Activated B cell treated with CpG ODN at 0.5 μM for 24 hours (primary cell): ENCODE results near the gene XIRP2. TPM values are rescaled to one million over a fixed set of nuclear protein-coding genes. Genes with fewer than 3 reads are reported as not detected.

Experiments used
- ATAC-seq: fragments of 200-7000 bp; cut with Tn5 transposase; one replicate; pipeline ENCODE4 v1.10.0; 2021; ENCODE audit warnings: low read depth, mild to moderate bottlenecking, moderate library complexity
- CTCF ChIA-PET: fragments of 350-600 bp; sonication (Branson Sonifier 250); formaldehyde crosslinking; loops from one replicate; lab custom pipeline; 2021; ENCODE audit warnings: antibody characterized with exemption; lab: Charles Lee
- POLR2A ChIA-PET: fragments of 350-600 bp; sonication (Branson Sonifier 250); formaldehyde crosslinking; loops from one replicate; lab custom pipeline; 2021; ENCODE audit warnings: antibody characterized with exemption; lab: Charles Lee
- DNase-seq: peaks from one replicate; pipeline ENCODE4 v3.0.0; 2022
- H3K27ac Mint-ChIP-seq: one replicate; pipeline ENCODE4 v1.8.0; 2020; ENCODE audit warnings: mixed read lengths
- H3K27me3 Mint-ChIP-seq: one replicate; pipeline ENCODE4 v1.8.0; 2021; ENCODE audit warnings: mixed read lengths
- H3K36me3 Mint-ChIP-seq: one replicate; pipeline ENCODE4 v1.8.0; 2021; ENCODE audit warnings: low read depth, mixed read lengths
- H3K4me1 Mint-ChIP-seq: one replicate; pipeline ENCODE4 v1.8.0; 2021; ENCODE audit warnings: mixed read lengths
- H3K4me3 Mint-ChIP-seq: one replicate; pipeline ENCODE4 v1.8.0; 2020; ENCODE audit warnings: mild to moderate bottlenecking, mixed read lengths
- H3K9me3 Mint-ChIP-seq: one replicate; pipeline ENCODE4 v1.8.0; 2020; ENCODE audit warnings: mixed read lengths
- CTCF ChIP-seq: fragments of 200-600 bp; IDR thresholded peaks from one replicate; pipeline ENCODE4 v1.8.0; 2022; ENCODE audit warnings: antibody characterized with exemption, mild to moderate bottlenecking
- intact Hi-C: fragments of 100-400 bp; cut with micrococcal nuclease; formaldehyde crosslinking; loops from one replicate; pipeline ENCODE4 v1.15.1; 2024
- total RNA-seq: library from RNA; stranded (reverse); gene quantifications from 2 replicates; pipeline ENCODE4 v1.2.3, GENCODE V29; 2022

Gene XIRP2
- total RNA-seq, 1 donor from 2014 or later: not detected

GRCh38 chr2:167133614-167134013 is 245.3 kb downstream of the XIRP2 start:
- intact Hi-C loops: no loop called here
- Mint-ChIP-seq H3K27ac (no peak overlapping the region), H3K27me3 (no peaks in the 10 kb centered on the region), H3K4me1 (no peaks in the 10 kb centered on the region), H3K4me3 (no peak overlapping the region), H3K36me3 (no peaks in the 10 kb centered on the region), H3K9me3 (no peaks in the 10 kb centered on the region)
- POLR2A ChIA-PET: no interaction called here
- CTCF ChIA-PET: no interaction called here
- TF ChIP-seq CTCF: no peak
- DNase-seq: no peak
- no peak for ATAC-seq

- Mint-ChIP-seq H3K27me3 (no peaks in the 10 kb centered on the region), H3K27ac (no peak overlapping the region), H3K9me3 (no peaks in the 10 kb centered on the region), H3K4me1 (no peaks in the 10 kb centered on the region), H3K36me3 (no peaks in the 10 kb centered on the region), H3K4me3 (no peak overlapping the region)
- POLR2A ChIA-PET: no interaction called here
- ATAC-seq (no peak), DNase-seq (no peak)
- CTCF ChIA-PET: no interaction called here
- intact Hi-C loops: no loop called here
- TF ChIP-seq CTCF: no peak
Measured at GRCh38 chr2:167134381-167135072, 246.2 kb downstream of the XIRP2 start.

- intact Hi-C loops: no loop called here
- no peaks in the 10 kb centered on the region for H3K4me1 Mint-ChIP-seq
- no peak for TF ChIP-seq CTCF
- H3K36me3 Mint-ChIP-seq: no peaks in the 10 kb centered on the region
- no peaks in the 10 kb centered on the region for H3K9me3 Mint-ChIP-seq
- no peak overlapping the region for H3K4me3 Mint-ChIP-seq
- no peak overlapping the region for H3K27ac Mint-ChIP-seq
- DNase-seq (no peak), ATAC-seq (no peak)
- no peaks in the 10 kb centered on the region for H3K27me3 Mint-ChIP-seq
- POLR2A ChIA-PET: no interaction called here
- CTCF ChIA-PET: interaction anchor here (0.5 kb wide), 1 partner anchor 1146 kb away, joined by 3 read pairs; no protein-coding TSS in a partner anchor
Measured at GRCh38 chr2:167135706-167136105, 247.4 kb downstream of the XIRP2 start.

- H3K9me3 Mint-ChIP-seq: no peaks in the 10 kb centered on the region
- CTCF ChIA-PET: no interaction called here
Measured at GRCh38 chr2:167136879-167137596, 248.8 kb downstream of the XIRP2 start.

More at GRCh38 chr2:167136879-167137596, 248.8 kb downstream of the XIRP2 start:
- no peaks in the 10 kb centered on the region for H3K36me3 Mint-ChIP-seq
- no peaks in the 10 kb centered on the region for H3K27me3 Mint-ChIP-seq
- TF ChIP-seq CTCF: no peak
- intact Hi-C loops: no loop called here
- DNase-seq (no peak), ATAC-seq (no peak)
- POLR2A ChIA-PET: no interaction called here
- H3K27ac Mint-ChIP-seq: no peak overlapping the region
- no peaks in the 10 kb centered on the region for H3K4me1 Mint-ChIP-seq
- H3K4me3 Mint-ChIP-seq: no peak overlapping the region
